HG02623 (cell line): ENCODE results near the gene CCDC86.
"Not testable (repeated sequence)": the region's sequence is repeated elsewhere in the genome, so short reads cannot be mapped to it uniquely, and the experiment has no call there.

ENCODE experiments used
- ATAC-seq: cut with Tn5 transposase; IDR thresholded peaks from one replicate; pipeline ENCODE4 v1.9.1; 2021; ENCODE audit warnings: moderate library complexity; ENCODE audit not compliant: unreplicated experiment

CCDC86 gene

DNA sequence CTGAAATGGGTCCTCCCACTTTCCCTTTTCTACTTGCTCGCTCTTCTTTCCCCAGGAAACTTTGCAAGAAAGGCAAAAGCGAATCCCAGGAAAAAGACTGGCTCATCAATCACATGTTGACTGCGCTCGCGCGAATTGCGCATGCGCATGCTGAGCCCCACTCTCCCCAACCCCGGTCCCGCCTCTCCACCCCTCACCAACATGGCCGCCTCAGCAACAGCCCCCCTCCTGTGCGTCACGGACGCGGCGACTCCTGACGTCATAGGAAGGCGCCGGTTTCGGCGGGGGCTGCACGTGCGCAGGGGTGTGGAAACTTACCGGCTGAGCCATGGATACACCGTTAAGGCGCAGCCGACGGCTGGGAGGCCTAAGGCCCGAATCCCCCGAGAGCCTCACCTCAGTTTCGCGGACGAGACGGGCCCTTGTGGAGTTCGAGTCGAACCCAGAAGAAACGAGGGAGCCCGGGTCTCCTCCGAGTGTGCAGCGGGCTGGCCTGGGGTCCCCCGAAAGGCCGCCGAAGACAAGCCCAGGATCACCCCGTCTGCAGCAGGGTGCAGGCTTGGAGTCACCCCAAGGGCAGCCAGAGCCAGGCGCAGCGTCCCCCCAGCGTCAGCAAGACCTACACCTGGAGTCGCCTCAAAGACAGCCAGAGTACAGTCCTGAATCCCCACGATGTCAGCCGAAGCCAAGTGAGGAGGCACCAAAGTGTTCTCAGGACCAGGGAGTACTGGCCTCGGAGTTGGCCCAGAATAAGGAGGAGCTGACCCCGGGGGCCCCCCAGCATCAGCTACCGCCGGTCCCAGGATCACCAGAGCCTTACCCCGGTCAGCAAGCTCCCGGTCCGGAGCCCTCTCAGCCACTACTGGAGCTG lies at the start of gene CCDC86:
Gene CCDC86 (plus strand): TSS at position 317 of the 871 bp plus-strand sequence. CDS start 12 bp downstream, at position 329.
- peak; percentile 79 for ATAC-seq

- no peak for ATAC-seq
Observed at GRCh38 chr11:60792521-60792920, 49.4 kb upstream of the CCDC86 start.

GRCh38 chr11:60795291-60795690 lies 46.6 kb upstream of the CCDC86 start:
- no peak for ATAC-seq

GRCh38 chr11:60797846-60798630 lies 43.9 kb upstream of the CCDC86 start:
- ATAC-seq: no peak

- no peak for ATAC-seq
Observed at GRCh38 chr11:60798631-60799030, 43.3 kb upstream of the CCDC86 start.

GRCh38 chr11:60801194-60801593 lies 40.7 kb upstream of the CCDC86 start:
- no peak for ATAC-seq

- ATAC-seq: no peak
Observed at GRCh38 chr11:60803273-60803936, 38.5 kb upstream of the CCDC86 start.

DNA sequence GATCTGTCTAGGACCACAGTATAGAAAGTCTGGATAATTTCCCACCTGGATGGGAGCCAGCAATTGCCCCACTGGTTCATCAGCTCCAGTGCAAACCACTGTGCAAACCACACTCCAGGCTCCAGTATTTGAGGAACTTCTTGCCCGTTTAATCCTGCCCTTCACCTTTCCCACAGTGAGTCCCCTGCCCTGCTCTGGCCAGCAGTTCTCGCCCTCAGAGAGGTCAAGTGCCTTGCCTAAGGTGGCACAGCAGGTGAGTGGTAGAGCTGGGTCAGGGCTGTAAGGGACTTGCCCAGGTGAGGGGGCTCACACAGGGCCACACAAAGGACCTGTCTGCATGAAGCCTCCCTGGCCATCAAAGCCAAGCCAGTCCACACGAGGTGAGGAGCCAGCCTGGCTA lies 32.7 kb upstream of the CCDC86 start:
- no peak for ATAC-seq

GRCh38 chr11:60809691-60810090 lies 32.2 kb upstream of the CCDC86 start:
- ATAC-seq: no peak

DNA sequence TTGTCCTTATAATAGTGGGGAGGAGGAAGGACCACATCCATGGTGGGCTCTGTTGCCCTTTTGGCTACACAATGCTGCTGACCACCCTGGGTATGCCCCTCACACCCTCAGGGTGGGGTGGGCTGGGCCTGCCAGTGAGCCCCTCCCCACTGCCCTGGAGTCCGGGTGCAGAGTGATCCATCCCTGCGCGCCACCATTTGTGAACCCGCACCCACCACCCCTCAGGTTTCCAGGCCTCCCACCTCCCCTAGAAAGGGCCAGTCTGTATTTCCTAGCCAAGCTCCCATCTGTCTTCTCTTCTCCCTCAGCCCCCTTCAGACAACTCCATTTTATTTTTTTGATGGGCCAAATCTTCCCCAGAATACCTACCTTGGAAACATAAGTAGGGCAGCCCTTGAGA lies 31.8 kb upstream of the CCDC86 start:
- no peak for ATAC-seq

GRCh38 chr11:60810569-60810968 lies 31.3 kb upstream of the CCDC86 start:
- no peak for ATAC-seq

- ATAC-seq: no peak
Observed at GRCh38 chr11:60813324-60813723, 28.6 kb upstream of the CCDC86 start.

- ATAC-seq: no peak
Observed at GRCh38 chr11:60814112-60814511, 27.8 kb upstream of the CCDC86 start.

DNA sequence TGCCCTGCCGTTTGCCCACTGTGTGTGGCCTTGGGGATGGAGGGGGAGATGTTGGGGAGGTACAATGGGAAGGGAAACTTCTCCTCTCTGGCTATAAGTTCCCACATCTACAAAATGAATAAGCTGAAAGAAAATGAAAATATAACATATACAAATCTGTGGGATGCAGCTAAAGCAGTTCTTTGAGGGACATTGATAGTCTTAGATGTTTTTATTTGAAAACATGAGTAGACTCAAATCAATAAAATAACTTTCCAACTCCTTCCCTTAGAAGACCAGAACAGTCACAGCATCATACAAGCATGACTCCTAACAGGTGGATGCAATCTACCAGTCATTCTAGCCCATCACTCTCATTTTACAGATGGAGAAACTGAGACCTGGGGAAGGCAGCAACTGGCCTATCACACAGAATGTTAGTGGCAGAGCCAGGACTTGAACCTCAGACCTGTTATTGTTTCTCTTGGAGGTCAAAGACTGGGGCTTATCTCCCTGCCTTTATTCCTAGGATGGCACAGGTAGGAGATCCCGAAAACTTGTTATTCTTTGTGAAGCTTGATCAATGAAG lies 25.2 kb upstream of the CCDC86 start:
- no peak for ATAC-seq

- ATAC-seq: no peak
Observed at GRCh38 chr11:60818057-60818456, 23.9 kb upstream of the CCDC86 start.

DNA sequence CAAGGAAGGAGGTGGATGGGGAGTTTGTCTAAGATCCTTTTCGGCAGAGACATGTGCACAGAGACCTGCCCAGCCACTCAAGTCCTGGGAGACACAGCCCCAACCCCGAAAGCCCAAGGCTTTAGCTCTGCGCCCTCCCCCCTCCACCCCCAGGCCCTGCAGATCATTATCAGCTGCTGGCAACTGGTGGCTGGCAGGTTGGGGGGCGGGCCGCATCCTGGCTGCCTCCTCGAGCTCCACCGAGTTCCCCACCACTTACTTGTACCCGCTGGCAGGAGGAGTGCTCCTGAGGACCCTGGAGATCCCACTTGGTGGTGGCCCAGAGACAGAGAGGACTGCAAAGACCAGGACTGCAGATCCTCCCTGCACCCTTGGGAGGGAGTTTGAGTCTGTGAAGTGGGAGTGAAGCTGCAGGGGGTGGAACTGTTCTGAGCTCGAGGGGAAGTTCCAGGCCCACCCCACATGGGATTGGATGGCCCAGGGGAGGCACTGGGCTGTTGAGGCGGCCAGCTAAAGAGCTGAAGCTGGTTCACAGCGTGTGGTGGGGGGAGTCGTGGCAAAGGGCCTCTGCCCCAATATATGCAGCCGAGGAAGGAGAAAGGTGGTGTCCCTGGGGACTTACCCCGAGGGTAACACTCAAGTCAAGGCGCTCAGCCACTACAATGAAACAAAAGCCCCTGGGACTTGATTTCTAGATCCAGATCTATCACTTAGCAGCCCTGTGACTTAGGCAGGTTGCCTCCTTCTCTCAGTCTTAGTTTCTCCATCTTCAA lies 19.9 kb upstream of the CCDC86 start:
- no peak for ATAC-seq

- not testable (repeated sequence) for ATAC-seq
Observed at GRCh38 chr11:60823745-60824306, 18.1 kb upstream of the CCDC86 start.

DNA sequence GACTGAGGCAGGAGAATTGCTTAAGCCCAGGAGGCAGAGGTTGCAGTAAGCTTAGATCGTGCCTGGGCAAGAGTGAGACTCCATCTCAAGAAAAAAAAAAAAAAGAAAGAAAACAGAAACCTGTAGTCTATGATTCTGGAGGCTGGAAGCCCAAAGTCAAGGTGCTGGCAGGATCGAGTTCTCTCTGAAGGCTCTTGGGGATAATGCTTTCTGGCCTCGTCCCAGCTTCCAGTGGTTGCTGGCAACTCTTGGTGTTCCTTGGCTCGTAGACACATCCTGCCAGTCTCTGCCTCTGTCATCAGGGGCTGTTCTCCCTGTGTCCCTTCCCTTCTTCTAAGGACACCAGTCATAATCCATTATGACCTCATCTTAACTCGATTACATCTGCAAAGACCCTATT lies 16.8 kb upstream of the CCDC86 start:
- ATAC-seq: no peak

DNA sequence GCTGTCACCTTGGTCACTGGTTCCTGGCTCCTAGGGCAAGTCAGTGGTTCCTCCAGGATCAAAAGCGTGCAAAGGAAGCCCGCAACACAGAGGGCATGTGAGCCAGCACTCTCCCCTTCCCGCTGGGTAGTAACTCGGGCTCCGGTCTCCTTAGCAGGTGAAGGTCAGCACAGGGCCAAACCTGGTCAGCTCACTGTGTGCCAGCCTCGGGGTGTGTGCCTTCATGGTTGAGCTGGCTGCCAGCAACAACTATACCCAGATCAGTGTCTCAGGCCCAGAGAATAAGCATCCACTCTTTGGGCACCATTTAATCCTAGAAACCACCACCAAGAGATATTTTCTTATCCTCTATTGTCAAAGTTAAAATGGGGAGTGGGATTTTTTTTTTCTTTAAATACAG lies 16.1 kb upstream of the CCDC86 start:
- no peak for ATAC-seq

- ATAC-seq: no peak
Observed at GRCh38 chr11:60830478-60831142, 11.3 kb upstream of the CCDC86 start.
